Activated B cell treated with CpG ODN at 0.5 μM for 24 hours (primary cell): ENCODE measurements around the gene ACAP2. TPM values are rescaled to one million over a fixed set of nuclear protein-coding genes. Genes with fewer than 3 reads are reported as not detected.
A peak's percentile ranks its signal among the peaks of the same experiment; 100 is the strongest.

Source experiments
- ATAC-seq: fragments of 200-7000 bp; cut with Tn5 transposase; one replicate; pipeline ENCODE4 v1.10.0; 2021; ENCODE audit warnings: low read depth, mild to moderate bottlenecking, moderate library complexity
- CTCF ChIA-PET: fragments of 350-600 bp; sonication (Branson Sonifier 250); formaldehyde crosslinking; loops from one replicate; lab custom pipeline; 2021; ENCODE audit warnings: antibody characterized with exemption; lab: Charles Lee
- POLR2A ChIA-PET: fragments of 350-600 bp; sonication (Branson Sonifier 250); formaldehyde crosslinking; loops from one replicate; lab custom pipeline; 2021; ENCODE audit warnings: antibody characterized with exemption; lab: Charles Lee
- DNase-seq: peaks from one replicate; pipeline ENCODE4 v3.0.0; 2022
- H3K27ac Mint-ChIP-seq: one replicate; pipeline ENCODE4 v1.8.0; 2020; ENCODE audit warnings: mixed read lengths
- H3K27me3 Mint-ChIP-seq: one replicate; pipeline ENCODE4 v1.8.0; 2021; ENCODE audit warnings: mixed read lengths
- H3K36me3 Mint-ChIP-seq: one replicate; pipeline ENCODE4 v1.8.0; 2021; ENCODE audit warnings: low read depth, mixed read lengths
- H3K4me1 Mint-ChIP-seq: one replicate; pipeline ENCODE4 v1.8.0; 2021; ENCODE audit warnings: mixed read lengths
- H3K4me3 Mint-ChIP-seq: one replicate; pipeline ENCODE4 v1.8.0; 2020; ENCODE audit warnings: mild to moderate bottlenecking, mixed read lengths
- H3K9me3 Mint-ChIP-seq: one replicate; pipeline ENCODE4 v1.8.0; 2020; ENCODE audit warnings: mixed read lengths
- CTCF ChIP-seq: fragments of 200-600 bp; IDR thresholded peaks from one replicate; pipeline ENCODE4 v1.8.0; 2022; ENCODE audit warnings: antibody characterized with exemption, mild to moderate bottlenecking
- intact Hi-C: fragments of 100-400 bp; cut with micrococcal nuclease; formaldehyde crosslinking; loops from one replicate; pipeline ENCODE4 v1.15.1; 2024
- total RNA-seq: library from RNA; stranded (reverse); gene quantifications from 2 replicates; pipeline ENCODE4 v1.2.3, GENCODE V29; 2022

Gene ACAP2
- total RNA-seq, 1 donor from 2014 or later, result 89.7 TPM

- intact Hi-C loops, result no loop called here
- no peaks in the 10 kb centered on the region for H3K36me3 Mint-ChIP-seq
- ChIA-PET POLR2A (interaction anchor here (0.9 kb wide), 1 partner anchor 17 kb away, joined by 3 read pairs; the partner anchor contains the start of gene ACAP2), CTCF (interaction anchor here (1.0 kb wide), 1 partner anchor 189 kb away, joined by 3 read pairs; the partner anchor contains the start of gene XXYLT1)
- H3K27ac Mint-ChIP-seq, result no peak overlapping the region
- DNase-seq (no peak), ATAC-seq (no peak)
- no peaks in the 10 kb centered on the region for H3K9me3 Mint-ChIP-seq
- no peak for TF ChIP-seq CTCF
- no peaks in the 10 kb centered on the region for H3K27me3 Mint-ChIP-seq
- H3K4me3 Mint-ChIP-seq, result no peak overlapping the region
- peaks cover 6% of the 10 kb centered on the region for H3K4me1 Mint-ChIP-seq
These were observed 17.4 kb upstream of the ACAP2 start for GRCh38 chr3:195460091-195460713.

- Mint-ChIP-seq H3K9me3 (no peaks in the 10 kb centered on the region), H3K4me3 (no peak overlapping the region), H3K36me3 (no peaks in the 10 kb centered on the region), H3K4me1 (peaks cover 6% of the 10 kb centered on the region), H3K27ac (peak overlapping the region; percentile 68), H3K27me3 (no peaks in the 10 kb centered on the region)
- ChIA-PET CTCF (no interaction called here), POLR2A (no interaction called here)
- no peak for TF ChIP-seq CTCF
- DNase-seq, result no peak
- ATAC-seq, result peak; percentile 84
- intact Hi-C loops, result loop anchor here (1.0 kb wide), 1 partner anchor 15 kb away; the partner anchor contains the start of gene ACAP2
These were observed 15.5 kb upstream of the ACAP2 start for GRCh38 chr3:195458316-195458717.

- POLR2A ChIA-PET, result no interaction called here
These were observed 13.0 kb upstream of the ACAP2 start for GRCh38 chr3:195455789-195456188.

GRCh38 chr3:195453236-195453635 is 10.4 kb upstream of the ACAP2 start:
- ATAC-seq (no peak), DNase-seq (no peak)
- Mint-ChIP-seq H3K4me3 (no peak overlapping the region), H3K4me1 (peaks cover 3% of the 10 kb centered on the region), H3K36me3 (no peaks in the 10 kb centered on the region), H3K27me3 (no peaks in the 10 kb centered on the region), H3K9me3 (no peaks in the 10 kb centered on the region), H3K27ac (no peak overlapping the region)
- ChIA-PET POLR2A (no interaction called here), CTCF (no interaction called here)
- intact Hi-C loops, result no loop called here
- TF ChIP-seq CTCF, result no peak

More at GRCh38 chr3:195455789-195456188, 13.0 kb upstream of the ACAP2 start:
- Mint-ChIP-seq H3K27ac (no peak overlapping the region), H3K4me3 (no peak overlapping the region), H3K36me3 (no peaks in the 10 kb centered on the region), H3K27me3 (no peaks in the 10 kb centered on the region), H3K9me3 (no peaks in the 10 kb centered on the region), H3K4me1 (peaks cover 6% of the 10 kb centered on the region)
- CTCF ChIA-PET, result no interaction called here
- intact Hi-C loops, result no loop called here
- ATAC-seq (no peak), DNase-seq (no peak)
- no peak for TF ChIP-seq CTCF

GRCh38 chr3:195451373-195452015 is 8.7 kb upstream of the ACAP2 start:
- no peak for TF ChIP-seq CTCF
- H3K27me3 Mint-ChIP-seq, result no peaks in the 10 kb centered on the region
- intact Hi-C loops, result no loop called here
- POLR2A ChIA-PET, result interaction anchor here (1.1 kb wide), 1 partner anchor 9 kb away, joined by 3 read pairs; no protein-coding TSS in a partner anchor
- no peaks in the 10 kb centered on the region for H3K36me3 Mint-ChIP-seq
- CTCF ChIA-PET, result interaction anchor here (1.3 kb wide), 1 partner anchor 10 kb away, joined by 3 read pairs; no protein-coding TSS in a partner anchor
- DNase-seq, result no peak
- no peaks in the 10 kb centered on the region for H3K4me1 Mint-ChIP-seq
- no peak overlapping the region for H3K4me3 Mint-ChIP-seq
- no peak for ATAC-seq
- H3K9me3 Mint-ChIP-seq, result no peaks in the 10 kb centered on the region
- H3K27ac Mint-ChIP-seq, result no peak overlapping the region
